Smooth muscle cell (in vitro differentiated cells): ENCODE measurements around the gene BICDL2. TPM values are rescaled to one million over a fixed set of nuclear protein-coding genes. Genes with fewer than 3 reads are reported as not detected.
A peak's percentile ranks its signal among the peaks of the same experiment; 100 is the strongest.

ENCODE experiments used
- DNase-seq: peaks from one replicate; lab custom pipeline; 2025; ENCODE audit not compliant: unreplicated experiment; lab: John Stamatoyannopoulos, UW
- H2AFZ ChIP-seq: fragments of 200-600 bp; sonication (generic); 2 replicates; pipeline ENCODE4 v1.6.0; 2016; ENCODE audit warnings: antibody characterized with exemption, low read depth, mild to moderate bottlenecking
- H3F3A ChIP-seq: fragments of 200-600 bp; sonication (generic); 2 replicates; pipeline ENCODE4 v1.6.0; 2017; ENCODE audit warnings: antibody characterized with exemption, low read depth
- H3K27ac ChIP-seq: fragments of 200-600 bp; sonication (generic); 2 replicates; pipeline ENCODE4 v1.5.1; 2016; ENCODE audit warnings: low read depth, mild to moderate bottlenecking
- H3K27me3 ChIP-seq: fragments of 200-600 bp; sonication (generic); 2 replicates; pipeline ENCODE4 v1.6.1; 2016; ENCODE audit warnings: low read depth, mild to moderate bottlenecking
- H3K36me3 ChIP-seq: fragments of 200-600 bp; sonication (generic); 2 replicates; pipeline ENCODE4 v1.5.1; 2016; ENCODE audit warnings: low read depth
- H3K4me1 ChIP-seq: fragments of 200-600 bp; sonication (generic); 2 replicates; pipeline ENCODE4 v1.5.1; 2016; ENCODE audit warnings: low read depth
- H3K4me2 ChIP-seq: fragments of 200-600 bp; sonication (generic); 2 replicates; pipeline ENCODE4 v1.6.0; 2016; ENCODE audit warnings: mild to moderate bottlenecking
- H3K4me3 ChIP-seq: fragments of 200-600 bp; sonication (generic); 2 replicates; pipeline ENCODE4 v1.5.1; 2016; ENCODE audit warnings: mild to moderate bottlenecking
- H3K79me2 ChIP-seq: fragments of 200-600 bp; sonication (generic); 2 replicates; pipeline ENCODE4 v1.6.0; 2016; ENCODE audit warnings: low read depth, mild to moderate bottlenecking
- H3K9ac ChIP-seq: fragments of 200-600 bp; sonication (generic); 2 replicates; pipeline ENCODE4 v1.6.0; 2016; ENCODE audit warnings: low read depth
- H3K9me3 ChIP-seq: fragments of 200-600 bp; sonication (generic); replicated peaks from 2 replicates; pipeline ENCODE4 v1.5.1; 2016; ENCODE audit warnings: low read depth
- H4K20me1 ChIP-seq: fragments of 200-600 bp; sonication (generic); 2 replicates; pipeline ENCODE4 v1.6.0; 2016; ENCODE audit warnings: low read depth
- CTCF ChIP-seq: fragments of 200-600 bp; sonication (generic); IDR thresholded peaks from 2 replicates; pipeline ENCODE4 v1.5.1; 2017; ENCODE audit warnings: borderline replicate concordance, mild to moderate bottlenecking, antibody characterized with exemption; ENCODE audit not compliant: insufficient read depth, poor library complexity, severe bottlenecking
- WGBS: methylation state at CpG from one replicate; pipeline ENCODE4 v1.1.7; 2016; ENCODE audit warnings: low lambda C conversion rate; 5-methylcytosine and 5-hydroxymethylcytosine counted together
- polyA plus RNA-seq: library from polyadenylated mRNA; unstranded; fragments of >200 nt; fragmentation: Nextera tagmentation; extraction: Ambion mirVana; gene quantifications from 2 replicates; pipeline ENCODE4 v1.2.1, GENCODE V29; 2016
- total RNA-seq: library from RNA; depleted of rRNA; stranded (reverse); fragments of >200 nt; gene quantifications from 2 replicates; pipeline ENCODE4 v1.2.3, GENCODE V29; 2014

The BICDL2 gene
- total RNA-seq (0.49 and 1.5 TPM in 2 replicates), polyA plus RNA-seq (0.86 and 7.9 TPM in 2 replicates)

GRCh38 chr16:3036726-3037315 is at the start of gene BICDL2:
Gene BICDL2 (minus strand): TSS chr16:3036944. CDS start chr16:3035496, 1,448 bp downstream.
- H3K4me3 ChIP-seq = peak within 1 kb of the TSS; percentile 41
- WGBS = 25% methylated on average over 11 of the region's 44 CpGs
- H3K36me3 ChIP-seq = no peaks in the 10 kb centered on the region
- H3K4me1 ChIP-seq = no peaks in the 10 kb centered on the region
- H2AFZ ChIP-seq = no peak within 1 kb of the TSS
- DNase-seq = no peak
- H3K79me2 ChIP-seq = no peaks in the 10 kb centered on the region
- no peak within 1 kb of the TSS for H3K27ac ChIP-seq
- no peaks in the 10 kb centered on the region for H3F3A ChIP-seq
- peaks cover 67% of the 10 kb centered on the region for H3K27me3 ChIP-seq
- no peak within 1 kb of the TSS for H3K9ac ChIP-seq
- TF ChIP-seq CTCF = no peak
- no peaks in the 10 kb centered on the region for H3K9me3 ChIP-seq
- H4K20me1 ChIP-seq = no peaks in the 10 kb centered on the region
- H3K4me2 ChIP-seq = peak within 1 kb of the TSS; percentile 70

GRCh38 chr16:3085868-3086595 is 49.3 kb upstream of the BICDL2 start:
- Histone ChIP-seq H2AFZ (no peak overlapping the region), H3K79me2 (no peaks in the 10 kb centered on the region), H3K9me3 (no peaks in the 10 kb centered on the region), H3K27ac (no peak overlapping the region), H4K20me1 (no peaks in the 10 kb centered on the region), H3F3A (no peaks in the 10 kb centered on the region), H3K4me3 (no peak overlapping the region), H3K4me2 (no peak overlapping the region), H3K27me3 (no peaks in the 10 kb centered on the region), H3K9ac (no peak overlapping the region), H3K4me1 (no peaks in the 10 kb centered on the region), H3K36me3 (no peaks in the 10 kb centered on the region)
- no peak for DNase-seq
- no peak for TF ChIP-seq CTCF
- WGBS = 94% methylated on average over 17 of the region's 17 CpGs

GRCh38 chr16:3084969-3085670 is 48.4 kb upstream of the BICDL2 start:
- H2AFZ ChIP-seq = no peak overlapping the region
- DNase-seq = no peak
- H3K27me3 ChIP-seq = no peaks in the 10 kb centered on the region
- H3F3A ChIP-seq = no peaks in the 10 kb centered on the region
- 81% methylated on average over 7 of the region's 7 CpGs for WGBS
- H3K36me3 ChIP-seq = no peaks in the 10 kb centered on the region
- no peak for TF ChIP-seq CTCF
- no peaks in the 10 kb centered on the region for H3K9me3 ChIP-seq
- H3K9ac ChIP-seq = no peak overlapping the region
- no peak overlapping the region for H3K4me3 ChIP-seq
- H4K20me1 ChIP-seq = no peaks in the 10 kb centered on the region
- no peaks in the 10 kb centered on the region for H3K79me2 ChIP-seq
- no peak overlapping the region for H3K27ac ChIP-seq
- H3K4me1 ChIP-seq = no peaks in the 10 kb centered on the region
- no peak overlapping the region for H3K4me2 ChIP-seq
